GM19023 (cell line): Measurements from ENCODE around the gene ELOVL6.
"Not testable (repeated sequence)": the region's sequence is repeated elsewhere in the genome, so short reads cannot be mapped to it uniquely, and the experiment has no call there.

Experiments
- ATAC-seq: cut with Tn5 transposase; IDR thresholded peaks from one replicate; pipeline ENCODE4 v1.9.1; 2021; ENCODE audit warnings: mild to moderate bottlenecking, moderate library complexity; ENCODE audit not compliant: unreplicated experiment

The ELOVL6 gene

GRCh38 chr4:110198435-110199416 is at the start of gene ELOVL6:
Gene ELOVL6 (minus strand): TSS chr4:110198615. CDS start chr4:110198335, 280 bp downstream.
- ATAC-seq: peak; percentile 6

DNA sequence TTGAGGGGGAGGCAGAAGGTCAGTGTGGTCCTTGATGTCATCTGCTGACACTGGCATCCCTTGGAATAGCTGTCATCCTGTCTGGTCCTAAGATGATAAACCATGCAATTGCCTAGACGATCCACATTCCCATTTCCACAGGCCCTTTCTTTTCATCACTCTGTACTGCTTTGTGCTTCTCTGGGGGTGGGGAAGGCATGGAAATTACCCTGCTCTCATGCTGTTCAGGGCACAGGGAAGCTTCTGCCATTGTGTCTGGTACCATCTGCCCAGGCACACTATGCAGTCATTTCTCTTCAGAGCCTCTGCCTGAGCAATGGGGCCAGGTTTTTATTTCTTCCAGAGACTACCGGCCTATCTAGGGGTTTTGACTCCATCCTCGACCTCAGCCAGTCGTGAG is 49.7 kb upstream of the ELOVL6 start:
- ATAC-seq: no peak

GRCh38 chr4:110247591-110247990 is 49.2 kb upstream of the ELOVL6 start:
- ATAC-seq: no peak

GRCh38 chr4:110245577-110245976 is 47.2 kb upstream of the ELOVL6 start:
- no peak for ATAC-seq

DNA sequence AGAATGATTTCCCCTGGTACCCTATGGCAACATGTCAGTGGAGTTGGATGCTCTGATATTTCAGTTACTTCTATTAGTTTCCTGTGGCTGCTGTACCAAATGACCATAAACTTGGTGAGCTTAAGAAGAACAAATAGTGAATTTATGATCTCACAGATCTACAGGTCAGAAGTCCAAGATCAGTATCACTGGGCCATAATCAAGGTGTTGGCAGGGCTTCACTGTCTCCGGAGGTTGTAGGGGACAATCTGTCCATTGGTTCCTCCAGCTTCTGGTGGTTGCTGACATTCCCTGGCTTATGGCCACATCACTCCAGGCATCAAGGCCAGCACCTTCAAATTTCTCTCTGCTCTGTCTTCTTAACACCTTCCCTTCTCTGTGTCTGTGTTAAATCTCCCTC is 37.9 kb upstream of the ELOVL6 start:
- ATAC-seq: no peak

DNA sequence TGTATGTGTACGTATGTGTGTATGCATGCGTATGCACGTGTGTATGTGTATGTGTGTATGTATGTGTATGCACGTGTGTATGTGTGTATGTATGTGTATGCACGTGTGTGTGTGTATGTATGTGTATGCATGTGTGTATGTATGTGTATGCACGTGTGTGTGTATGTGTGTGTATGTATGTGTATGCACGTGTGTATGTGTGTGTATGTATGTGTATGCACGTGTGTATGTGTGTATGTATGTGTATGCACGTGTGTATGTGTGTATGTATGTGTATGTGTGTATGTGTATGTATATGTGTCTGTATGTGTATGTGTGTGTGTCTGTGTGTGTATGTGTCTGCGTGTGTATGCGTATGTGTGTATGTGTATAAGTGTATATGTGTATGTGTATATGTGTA is 35.2 kb upstream of the ELOVL6 start:
- ATAC-seq: not testable (repeated sequence)

- ATAC-seq: no peak
These were observed 33.5 kb upstream of the ELOVL6 start for GRCh38 chr4:110231869-110232268.

- no peak for ATAC-seq
These were observed 30.9 kb upstream of the ELOVL6 start for GRCh38 chr4:110229266-110229665.

DNA sequence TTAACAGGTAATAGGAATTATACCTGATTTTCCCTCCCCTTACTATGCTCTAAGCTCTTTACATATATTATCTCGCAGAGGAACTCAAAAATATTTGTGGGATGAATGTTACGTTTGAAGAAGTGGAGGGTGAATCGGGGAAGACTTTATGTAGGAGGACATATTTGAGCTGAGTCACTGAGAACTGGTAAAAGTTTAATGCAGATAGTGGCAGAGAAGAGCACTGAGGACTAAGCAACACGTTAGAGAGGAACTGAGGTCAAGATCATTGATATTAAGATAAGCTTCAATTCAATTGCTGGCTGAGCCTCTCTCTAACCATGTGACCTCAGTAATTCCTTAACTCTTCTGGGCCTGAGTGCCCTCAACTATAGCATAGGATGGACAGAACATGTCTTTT is 26.4 kb upstream of the ELOVL6 start:
- no peak for ATAC-seq

DNA sequence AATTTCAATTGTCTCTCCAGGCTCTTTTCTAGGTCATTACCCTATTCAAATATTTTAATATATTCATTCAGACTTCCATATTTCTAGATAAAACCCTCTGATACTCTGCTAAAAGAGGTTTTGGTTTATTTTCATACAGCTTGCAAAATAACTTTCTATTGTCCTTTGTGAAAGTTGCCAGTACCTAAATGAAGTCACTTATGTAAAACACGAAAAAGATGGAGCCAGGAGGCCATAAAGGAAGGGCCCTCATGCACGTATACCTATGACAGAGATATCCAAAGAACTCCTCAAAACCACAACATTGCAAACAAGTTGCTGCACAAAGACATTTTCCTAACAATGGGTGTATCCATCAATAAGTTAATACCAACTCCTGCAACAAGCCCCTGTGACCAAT is 25.7 kb upstream of the ELOVL6 start:
- ATAC-seq: no peak

DNA sequence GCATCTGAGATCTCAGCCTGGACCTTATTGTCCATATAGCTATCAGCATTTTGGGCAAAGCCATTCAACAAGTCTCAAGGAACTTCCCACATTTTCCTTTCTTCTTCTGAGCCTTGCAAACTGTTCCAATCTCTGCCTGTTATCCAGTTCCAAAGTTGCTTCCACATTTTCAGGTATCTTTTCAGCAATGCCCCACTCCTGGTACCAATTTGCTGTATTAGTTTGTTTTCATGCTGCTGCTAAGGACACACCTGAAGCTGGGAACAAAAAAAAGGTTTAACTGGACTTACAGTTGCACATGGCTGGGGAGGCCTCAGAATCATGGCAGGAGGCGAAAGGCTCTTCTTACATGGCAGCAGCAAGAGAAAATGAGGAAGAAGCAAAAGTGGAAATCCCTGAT is 20.5 kb upstream of the ELOVL6 start:
- not testable (repeated sequence) for ATAC-seq

GRCh38 chr4:110217181-110217580 is 18.8 kb upstream of the ELOVL6 start:
- ATAC-seq: not testable (repeated sequence)

- no peak for ATAC-seq
These were observed 17.7 kb upstream of the ELOVL6 start for GRCh38 chr4:110216129-110216528.

GRCh38 chr4:110211770-110212061 is 13.3 kb upstream of the ELOVL6 start:
- no peak for ATAC-seq

DNA sequence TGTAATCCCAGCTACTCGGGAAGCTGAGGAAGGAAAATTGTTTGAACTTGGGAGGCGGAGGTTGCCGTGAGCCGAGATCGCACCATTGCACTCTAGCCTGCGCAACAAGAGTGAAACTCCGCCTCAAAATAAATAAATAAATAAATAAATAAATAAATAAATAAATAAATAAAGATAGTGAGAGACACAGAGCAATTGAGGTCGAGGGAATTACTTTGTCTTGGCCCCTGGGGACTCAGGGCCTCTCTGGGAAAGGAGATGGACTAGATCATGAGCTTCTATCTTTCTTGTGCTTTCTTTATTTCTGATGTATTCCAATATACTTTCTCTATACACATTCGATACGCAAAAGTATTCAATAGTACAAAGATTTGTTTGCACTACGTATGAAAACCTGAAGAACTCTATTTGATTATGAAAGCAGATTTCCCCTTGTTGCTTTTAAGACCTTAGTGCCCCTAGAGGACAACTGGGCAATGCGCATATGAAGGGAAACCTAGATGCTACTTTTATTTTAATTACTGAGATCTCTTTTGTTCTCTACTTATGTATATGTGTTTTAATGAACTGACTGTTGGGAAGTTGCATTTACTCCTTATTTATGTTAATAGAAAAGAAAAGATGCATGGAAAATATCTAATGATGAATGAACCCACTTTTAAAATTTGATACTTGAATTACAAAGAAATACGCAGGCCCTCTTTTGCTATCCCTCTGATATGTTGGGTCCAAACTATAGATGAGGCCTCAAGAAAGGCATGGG is 12.8 kb upstream of the ELOVL6 start:
- peak; percentile 77 for ATAC-seq

GRCh38 chr4:110208419-110208818 is 10.0 kb upstream of the ELOVL6 start:
- no peak for ATAC-seq

DNA sequence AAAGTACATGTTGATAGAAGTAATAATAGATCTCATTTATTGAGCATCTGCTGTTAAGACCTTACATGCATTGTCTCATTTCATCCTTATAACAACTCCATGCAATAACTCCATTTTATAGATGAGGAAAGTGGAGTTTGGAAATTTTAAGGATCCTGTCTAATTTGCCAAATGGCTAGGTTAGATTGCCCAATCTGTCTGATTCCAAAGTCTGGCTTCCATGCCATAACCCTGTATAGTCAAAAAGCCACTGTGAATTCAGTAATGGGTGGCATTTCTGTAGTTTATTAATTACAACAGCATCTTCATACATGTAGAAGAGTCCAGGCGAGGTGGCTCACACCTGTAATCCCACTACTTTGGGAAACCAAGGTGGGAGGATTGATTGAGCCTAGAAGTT is 8.8 kb upstream of the ELOVL6 start:
- ATAC-seq: no peak

- ATAC-seq: no peak
These were observed 3.6 kb upstream of the ELOVL6 start for GRCh38 chr4:110202024-110202423.

- no peak for ATAC-seq
These were observed 3.1 kb upstream of the ELOVL6 start for GRCh38 chr4:110201502-110201901.

GRCh38 chr4:110200689-110201088 is 2.3 kb upstream of the ELOVL6 start:
- ATAC-seq: no peak

GRCh38 chr4:110198049-110198434 is 373 bp downstream of the ELOVL6 start:
- ATAC-seq: no peak

DNA sequence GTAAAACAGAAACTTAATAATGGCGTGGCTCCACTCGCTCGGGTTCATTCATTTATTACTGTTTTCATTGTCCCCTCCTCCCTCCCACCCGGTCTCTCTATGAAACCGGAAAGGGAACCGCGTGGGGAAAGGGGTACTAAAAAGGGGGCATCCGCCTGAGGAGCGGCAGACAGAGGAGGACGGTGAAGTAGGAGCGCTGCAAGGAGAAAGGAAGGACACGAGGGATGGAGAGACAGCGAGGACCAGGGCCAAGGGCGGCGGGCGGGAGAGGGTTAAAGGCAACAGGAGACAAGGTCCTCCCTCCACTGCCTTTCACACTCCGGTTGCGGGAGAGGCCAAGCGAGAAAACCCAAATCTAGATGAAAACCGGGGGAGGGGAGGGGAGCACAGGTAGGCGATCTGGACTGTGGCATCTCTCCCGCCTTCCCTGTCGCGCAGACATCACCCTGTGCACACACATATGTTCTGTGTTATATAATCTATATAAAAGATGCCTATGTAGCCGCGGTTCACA is 829 bp downstream of the ELOVL6 start:
- ATAC-seq: no peak
